HepG2 (cell line): ENCODE results near the gene GRM4. TPM values are rescaled to one million over a fixed set of nuclear protein-coding genes. Genes with fewer than 3 reads are reported as not detected.

ENCODE experiments used
- ATAC-seq: fragments of 200-7000 bp; cut with Tn5 transposase; 3 replicates; pipeline ENCODE4 v1.9.1; 2020; ENCODE audit warnings: mild to moderate bottlenecking, moderate library complexity
- BruUV-seq: library from RNA; stranded (reverse); fragments of 400-500 nt; replicated peaks from 2 replicates; lab custom pipeline; 2021; lab: Mats Ljungman, UMichigan
- CTCF ChIA-PET: fragments of 300-600 bp; formaldehyde crosslinking; extraction: SDS; loops from one replicate; lab custom pipeline; 2021; ENCODE audit warnings: low total read pairs, inconsistent platforms, low intra/inter-chr PET ratio; lab: Yijun Ruan, JAX
- POLR2A ChIA-PET: fragments of 350-600 bp; sonication (Branson Sonifier 250); formaldehyde crosslinking; loops from one replicate; lab custom pipeline; 2020; ENCODE audit warnings: antibody characterized with exemption, inconsistent platforms; lab: Yijun Ruan, JAX
- DNase-seq: peaks from one replicate; pipeline ENCODE4 v3.0.0-alpha.2; 2015; ENCODE audit warnings: low spot score
- FAIRE-seq: peaks from 3 replicates; lab custom pipeline; 2011; peaks lifted over from hg19 to GRCh38; lab: Jason Lieb, UNC
- H2AFZ ChIP-seq: one replicate; pipeline ENCODE4 v1.6.1; 2011; ENCODE audit warnings: low read length, inconsistent platforms
- H3K27ac ChIP-seq: fragments of 300-600 bp; 3 replicates; pipeline ENCODE4 v1.8.0; 2011; ENCODE audit warnings: mixed run types, mild to moderate bottlenecking, mixed read lengths, low read length, inconsistent platforms; ENCODE audit not compliant: insufficient read depth; ENCODE audit errors: extremely low read length
- H3K27me3 ChIP-seq, 2 experiments: fragments of 200-600 bp in 1 of 2; 2 replicates in 1 of 2; 3 replicates in 1 of 2; pipeline versions ENCODE4 v1.6.0 to v1.8.0; 2011; ENCODE audit warnings: low read length in 2 of 2, mild to moderate bottlenecking in 2 of 2, moderate library complexity in 2 of 2, inconsistent platforms in 1 of 2; ENCODE audit not compliant: insufficient read depth in 2 of 2, control insufficient read depth in 1 of 2
- H3K36me3 ChIP-seq, 2 experiments: fragments of 200-600 bp in 1 of 2; replicated peaks in 1 of 2; 2 replicates in 1 of 2; 3 replicates in 1 of 2; pipeline versions ENCODE4 v1.5.1 to v1.8.0; 2011; ENCODE audit warnings: low read length in 2 of 2, inconsistent platforms in 1 of 2; ENCODE audit not compliant: insufficient read depth in 2 of 2, control insufficient read depth in 1 of 2
- H3K4me1 ChIP-seq: 2 replicates; pipeline ENCODE4 v1.5.1; 2012; ENCODE audit warnings: low read length, inconsistent platforms; ENCODE audit not compliant: insufficient read depth
- H3K4me2 ChIP-seq: 2 replicates; pipeline ENCODE4 v1.6.0; 2011; ENCODE audit warnings: low read depth, low read length, inconsistent platforms
- H3K4me3 ChIP-seq, 3 experiments: fragments of 200-600 bp in 1 of 3; sonication (generic), shearing (Covaris generic) in 1 of 3; replicated peaks in 1 of 3; 2 replicates each; pipeline ENCODE4 v1.5.1; 2011 to 2016; ENCODE audit warnings: low read length in 3 of 3, inconsistent platforms in 2 of 3, low read depth in 2 of 3, mild to moderate bottlenecking in 2 of 3, control low read depth in 1 of 3, mixed read lengths in 1 of 3; ENCODE audit not compliant: insufficient read depth in 1 of 3
- H3K79me2 ChIP-seq: one replicate; pipeline ENCODE4 v1.6.1; 2011; ENCODE audit warnings: low read length, inconsistent platforms; ENCODE audit not compliant: insufficient read depth
- H3K9ac ChIP-seq: 2 replicates; pipeline ENCODE4 v1.6.0; 2011; ENCODE audit warnings: mild to moderate bottlenecking, low read depth, low read length, inconsistent platforms; ENCODE audit not compliant: insufficient read depth
- H3K9me3 ChIP-seq: 2 replicates; pipeline ENCODE4 v1.5.1; 2012; ENCODE audit warnings: mild to moderate bottlenecking, low read length
- H4K20me1 ChIP-seq: 2 replicates; pipeline ENCODE4 v1.6.0; 2011; ENCODE audit warnings: inconsistent platforms, mild to moderate bottlenecking, low read length, moderate library complexity; ENCODE audit not compliant: insufficient read depth
- DR1 ChIP-seq: sonication (generic); formaldehyde crosslinking; IDR thresholded peaks from 2 replicates; pipeline ENCODE4 v1.8.0; 2021; ENCODE audit warnings: mild to moderate bottlenecking, missing genetic modification reagents, inconsistent platforms
- GZF1 ChIP-seq: sonication (generic); formaldehyde crosslinking; IDR thresholded peaks from 2 replicates; pipeline ENCODE4 v1.5.1; 2020; ENCODE audit warnings: mild to moderate bottlenecking, missing genetic modification reagents
- NFKB2 ChIP-seq: sonication (generic); formaldehyde crosslinking; IDR thresholded peaks from 2 replicates; pipeline ENCODE4 v1.4.0; 2020; ENCODE audit warnings: missing genetic modification reagents, borderline replicate concordance
- NONO ChIP-seq, 2 experiments: fragments of 450-650 bp in 1 of 2; sonication (generic) in 1 of 2; formaldehyde crosslinking in 1 of 2; IDR thresholded peaks in 1 of 2; conservative IDR thresholded peaks in 1 of 2; 2 replicates each; pipeline versions ENCODE4 v1.6.1 to v1.8.0; 2017 to 2022; ENCODE audit warnings: mild to moderate bottlenecking in 1 of 2, missing genetic modification reagents in 1 of 2, moderate library complexity in 1 of 2
- REXO4 ChIP-seq: sonication (generic); formaldehyde crosslinking; IDR thresholded peaks from 2 replicates; pipeline ENCODE4 v1.8.0; 2022; ENCODE audit warnings: missing genetic modification reagents, mild to moderate bottlenecking, borderline replicate concordance
- ZNF83 ChIP-seq: sonication (generic); formaldehyde crosslinking; IDR thresholded peaks from 2 replicates; pipeline ENCODE4 v1.4.0; 2020; ENCODE audit warnings: missing genetic modification reagents, mild to moderate bottlenecking, borderline replicate concordance
- WGBS: methylation state at CpG from one replicate; pipeline ENCODE4 v1.1.6; 2017; ENCODE audit warnings: low lambda C conversion rate; 5-methylcytosine and 5-hydroxymethylcytosine counted together
- in situ Hi-C: cut with HindIII; loops from 2 replicates; pipeline ENCODE4 v1.10.0; 2017; ENCODE audit warnings: low pct_unique_long_range_greater_than_20kb; ENCODE audit not compliant: extremely low pct_ligation_motif_present
- intact Hi-C: fragments of 100-400 bp; cut with micrococcal nuclease; formaldehyde crosslinking; loops from one replicate; pipeline ENCODE4 v1.10.0; 2022; ENCODE audit not compliant: unreplicated experiment
- polyA plus RNA-seq, 8 experiments: library from polyadenylated mRNA; depleted of rRNA in 3 of 8; stranded (reverse) in 7 of 8; unstranded in 1 of 8; fragments of >200 nt; fragmentation: Illumina TruSeq in 4 of 8; extraction: Trizol in 4 of 8; gene quantifications; 2 replicates each; pipeline versions ENCODE4 v1.2.1 to v1.2.3, GENCODE V29; 2011 to 2016; ENCODE audit warnings: low read depth in 4 of 8, missing spikeins in 1 of 8, mixed read lengths in 1 of 8; ENCODE audit not compliant: insufficient read depth in 1 of 8
- total RNA-seq, 5 experiments: library from RNA; depleted of rRNA; stranded (reverse); fragments of >200 nt; fragmentation: Illumina TruSeq; extraction: Trizol; gene quantifications; 2 replicates each; pipeline ENCODE4 v1.2.3, GENCODE V29; 2016; ENCODE audit warnings: low read depth in 1 of 5

Gene GRM4
- total and polyA plus RNA-seq, 2 of the 13 experiments (the other 11 are each of a cell fraction or from before 2014, with no cell fraction given) = not detected

GRCh38 chr6:34062815-34063214 is 83.1 kb downstream of the GRM4 start:
- no peaks in the 10 kb centered on the region for H3K36me3 ChIP-seq
- H3K79me2 ChIP-seq = no peaks in the 10 kb centered on the region
- POLR2A ChIA-PET = no interaction called here
- H4K20me1 ChIP-seq = peaks cover 7% of the 10 kb centered on the region; the same call in 1 of the 2 replicates
- FAIRE-seq = no peak
- intact Hi-C loops = no loop called here
- H3K9me3 ChIP-seq = no peaks in the 10 kb centered on the region
- no peak overlapping the region for H3K9ac ChIP-seq
- TF ChIP-seq DR1 = no peak
- no peak for TF ChIP-seq ZNF83 (CRISPR knock-in tag)
- TF ChIP-seq, all 625 proteins: peak for 0
- H3K27ac ChIP-seq = no peak overlapping the region
- H2AFZ ChIP-seq = no peak overlapping the region
- H3K27me3 ChIP-seq = peaks cover 20 to 84% of the 10 kb centered on the region in 2 experiments
- no peaks in the 10 kb centered on the region for H3K4me1 ChIP-seq
- CTCF ChIA-PET = no interaction called here
- BruUV-seq = no TSS peak
- H3K4me2 ChIP-seq = no peak overlapping the region
- in situ Hi-C loops = no loop called here
- WGBS = 41% methylated on average over 4 of the region's 7 CpGs
- DNase-seq (no peak), ATAC-seq (no peak)
- H3K4me3 ChIP-seq = no peak overlapping the region

GRCh38 chr6:34062156-34062555 is 83.7 kb downstream of the GRM4 start:
- Histone ChIP-seq H3K4me2 (no peak overlapping the region), H3K4me3 (no peak overlapping the region), H4K20me1 (peaks cover 7% of the 10 kb centered on the region; the same call in 1 of the 2 replicates), H3K79me2 (no peaks in the 10 kb centered on the region), H3K9me3 (no peaks in the 10 kb centered on the region), H3K4me1 (no peaks in the 10 kb centered on the region), H3K27ac (no peak overlapping the region), H3K27me3 (peaks cover 20 to 85% of the 10 kb centered on the region in 2 experiments), H2AFZ (no peak overlapping the region), H3K9ac (no peak overlapping the region), H3K36me3 (no peaks in the 10 kb centered on the region)
- WGBS = 55% methylated on average over 3 of the region's 3 CpGs
- ATAC-seq = no peak
- no peak for TF ChIP-seq REXO4
- TF ChIP-seq NONO (IDR thresholded peaks at IDR 0.05) = no peak
- TF ChIP-seq NONO (CRISPR knock-in tag; conservative IDR thresholded peaks at IDR 0.05) = no peak
- TF ChIP-seq GZF1 = no peak
- TF ChIP-seq NFKB2 = no peak
- no peak for FAIRE-seq
- POLR2A ChIA-PET = no interaction called here
- intact Hi-C loops = no loop called here
- no TSS peak for BruUV-seq
- CTCF ChIA-PET = no interaction called here
- DNase-seq = no peak
- in situ Hi-C loops = no loop called here
